PC-3 (cell line): ENCODE data around the gene UBXN4. TPM values are rescaled to one million over a fixed set of nuclear protein-coding genes. Genes with fewer than 3 reads are reported as not detected.
A peak's percentile ranks its signal among the peaks of the same experiment; 100 is the strongest.

Experiments used
- ATAC-seq: fragments of 200-7000 bp; cut with Tn5 transposase; 2 replicates; pipeline ENCODE4 v1.9.1; 2020; ENCODE audit warnings: mild to moderate bottlenecking, moderate library complexity
- BruUV-seq: library from RNA; stranded (reverse); fragments of 400-500 nt; replicated peaks from 2 replicates; lab custom pipeline; 2021; lab: Mats Ljungman, UMichigan
- CTCF ChIA-PET: fragments of 300-600 bp; sonication (Branson Sonifier 250); formaldehyde crosslinking; loops from one replicate; lab custom pipeline; 2022; ENCODE audit warnings: antibody characterized with exemption; lab: Charles Lee
- POLR2A ChIA-PET: fragments of 300-600 bp; sonication (Branson Sonifier 250); formaldehyde crosslinking; loops from one replicate; lab custom pipeline; 2022; ENCODE audit warnings: antibody characterized with exemption; ENCODE audit not compliant: unreplicated experiment; lab: Charles Lee
- DNase-seq: peaks from one replicate; pipeline ENCODE4 v3.0.0-alpha.2; 2015
- H2AFZ ChIP-seq: fragments of 300-600 bp; sonication (generic); 2 replicates; pipeline ENCODE4 v1.6.0; 2016; ENCODE audit warnings: antibody characterized with exemption, low read length
- H3F3A ChIP-seq: fragments of 300-600 bp; sonication (generic); one replicate; pipeline ENCODE4 v1.6.0; 2017; ENCODE audit warnings: antibody characterized with exemption, low read length, control low read depth, mild to moderate bottlenecking; ENCODE audit not compliant: unreplicated experiment
- H3K27ac ChIP-seq: fragments of 300-600 bp; sonication (generic); 2 replicates; pipeline ENCODE4 v1.5.1; 2016; ENCODE audit warnings: mild to moderate bottlenecking, low read length
- H3K27me3 ChIP-seq: fragments of 300-600 bp; sonication (generic); 2 replicates; pipeline ENCODE4 v1.6.1; 2016; ENCODE audit warnings: low read length, mixed read lengths
- H3K36me3 ChIP-seq: fragments of 300-600 bp; sonication (generic); 2 replicates; pipeline ENCODE4 v1.6.1; 2016; ENCODE audit warnings: low read depth, mixed run types, low read length, mixed read lengths
- H3K4me1 ChIP-seq: fragments of 300-600 bp; sonication (generic); 2 replicates; pipeline ENCODE4 v1.5.1; 2016; ENCODE audit warnings: low read length; ENCODE audit not compliant: insufficient read depth
- H3K4me2 ChIP-seq: fragments of 300-600 bp; sonication (generic); 2 replicates; pipeline ENCODE4 v1.6.0; 2016; ENCODE audit warnings: low read length
- H3K4me3 ChIP-seq: fragments of 300-600 bp; sonication (generic); 2 replicates; pipeline ENCODE4 v1.5.1; 2016; ENCODE audit warnings: mild to moderate bottlenecking, low read length, mixed read lengths
- H3K79me2 ChIP-seq: fragments of 300-600 bp; sonication (generic); 2 replicates; pipeline ENCODE4 v1.6.1; 2017; ENCODE audit warnings: low read length, mixed read lengths
- H3K9ac ChIP-seq: fragments of 300-600 bp; sonication (generic); 2 replicates; pipeline ENCODE4 v1.6.0; 2016; ENCODE audit warnings: mild to moderate bottlenecking, low read length
- H3K9me2 ChIP-seq: fragments of 300-600 bp; sonication (generic); replicated peaks from 2 replicates; pipeline ENCODE4 v1.6.1; 2016; ENCODE audit warnings: mixed run types, low read length, mixed read lengths
- H3K9me3 ChIP-seq: fragments of 300-600 bp; sonication (generic); 2 replicates; pipeline ENCODE4 v1.6.1; 2016; ENCODE audit warnings: low read length, mixed read lengths
- H4K20me1 ChIP-seq: fragments of 300-600 bp; sonication (generic); 2 replicates; pipeline ENCODE4 v1.6.1; 2016; ENCODE audit warnings: low read length, mixed read lengths
- EZH2 ChIP-seq: fragments of 300-600 bp; sonication (generic); IDR thresholded peaks from one replicate; pipeline ENCODE4 v1.6.1; 2017; ENCODE audit warnings: antibody characterized with exemption, mild to moderate bottlenecking, low read length; ENCODE audit not compliant: unreplicated experiment
- EZH2phosphoT487 ChIP-seq: fragments of 300-600 bp; sonication (generic); IDR thresholded peaks from 2 replicates; pipeline ENCODE4 v1.6.1; 2018; ENCODE audit warnings: mild to moderate bottlenecking, antibody characterized with exemption, low read length, borderline replicate concordance
- intact Hi-C: fragments of 100-400 bp; cut with micrococcal nuclease; formaldehyde crosslinking; loops from 2 replicates; pipeline ENCODE4 v1.9.0; 2023
- total RNA-seq: library from RNA; depleted of rRNA; stranded (reverse); fragments of >200 nt; gene quantifications from 2 replicates; pipeline ENCODE4 v1.2.3, GENCODE V29; 2014
- TF ChIP-seq, protein P1 (sequence below): fragments of 300-600 bp; sonication (generic); conservative IDR thresholded peaks from 2 replicates; pipeline ENCODE4 v1.5.1; 2017; ENCODE audit warnings: antibody characterized with exemption, low read depth, mild to moderate bottlenecking, low read length

UBXN4 gene
- total RNA-seq, 1 experiment from 2014 or later, result 38.3 TPM

DNA sequence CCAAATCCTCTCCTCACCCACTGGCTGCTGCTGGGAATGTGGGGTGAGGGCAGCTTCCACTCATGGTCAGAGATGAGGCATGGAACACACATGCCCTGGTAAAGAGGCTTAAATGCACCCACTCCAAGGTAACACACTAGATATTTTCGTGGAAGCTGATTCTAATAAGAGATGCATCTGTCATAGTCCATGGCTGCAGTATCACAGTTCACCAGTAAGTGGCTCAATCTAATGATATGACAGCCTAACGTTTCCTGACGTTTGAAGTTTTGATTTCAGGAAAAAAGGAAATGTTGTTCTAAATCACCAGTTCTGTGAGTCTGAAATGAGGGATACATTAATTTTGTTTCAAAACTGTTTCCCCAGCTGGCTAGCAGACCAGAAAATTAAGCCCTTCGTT lies 57.1 kb downstream of the UBXN4 start:
- no peaks in the 10 kb centered on the region for H3F3A ChIP-seq
- no peak for ATAC-seq
- no peaks in the 10 kb centered on the region for H3K4me1 ChIP-seq
- no peaks in the 10 kb centered on the region for H3K9me2 ChIP-seq
- no peak overlapping the region for H3K9ac ChIP-seq
- H3K36me3 ChIP-seq, result no peaks in the 10 kb centered on the region
- no peaks in the 10 kb centered on the region for H3K9me3 ChIP-seq
- no peaks in the 10 kb centered on the region for H3K27me3 ChIP-seq
- no peak overlapping the region for H3K4me2 ChIP-seq
- H3K79me2 ChIP-seq, result no peaks in the 10 kb centered on the region
- H3K4me3 ChIP-seq, result no peak overlapping the region
- intact Hi-C loops, result no loop called here
- ChIA-PET CTCF (interaction anchor here (0.5 kb wide), 1 partner anchor 570 kb away, joined by 7 read pairs; no protein-coding TSS in a partner anchor), POLR2A (no interaction called here)
- no TSS peak for BruUV-seq
- no peaks in the 10 kb centered on the region for H4K20me1 ChIP-seq
- H3K27ac ChIP-seq, result no peak overlapping the region
- DNase-seq, result peak; percentile 34
- H2AFZ ChIP-seq, result no peak overlapping the region
- TF ChIP-seq, protein P1, sequence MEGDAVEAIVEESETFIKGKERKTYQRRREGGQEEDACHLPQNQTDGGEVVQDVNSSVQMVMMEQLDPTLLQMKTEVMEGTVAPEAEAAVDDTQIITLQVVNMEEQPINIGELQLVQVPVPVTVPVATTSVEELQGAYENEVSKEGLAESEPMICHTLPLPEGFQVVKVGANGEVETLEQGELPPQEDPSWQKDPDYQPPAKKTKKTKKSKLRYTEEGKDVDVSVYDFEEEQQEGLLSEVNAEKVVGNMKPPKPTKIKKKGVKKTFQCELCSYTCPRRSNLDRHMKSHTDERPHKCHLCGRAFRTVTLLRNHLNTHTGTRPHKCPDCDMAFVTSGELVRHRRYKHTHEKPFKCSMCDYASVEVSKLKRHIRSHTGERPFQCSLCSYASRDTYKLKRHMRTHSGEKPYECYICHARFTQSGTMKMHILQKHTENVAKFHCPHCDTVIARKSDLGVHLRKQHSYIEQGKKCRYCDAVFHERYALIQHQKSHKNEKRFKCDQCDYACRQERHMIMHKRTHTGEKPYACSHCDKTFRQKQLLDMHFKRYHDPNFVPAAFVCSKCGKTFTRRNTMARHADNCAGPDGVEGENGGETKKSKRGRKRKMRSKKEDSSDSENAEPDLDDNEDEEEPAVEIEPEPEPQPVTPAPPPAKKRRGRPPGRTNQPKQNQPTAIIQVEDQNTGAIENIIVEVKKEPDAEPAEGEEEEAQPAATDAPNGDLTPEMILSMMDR, result peak; percentile 43; the same call in 1 of the 2 replicates
- TF ChIP-seq EZH2phosphoT487 (no peak), EZH2 (no peak)

DNA sequence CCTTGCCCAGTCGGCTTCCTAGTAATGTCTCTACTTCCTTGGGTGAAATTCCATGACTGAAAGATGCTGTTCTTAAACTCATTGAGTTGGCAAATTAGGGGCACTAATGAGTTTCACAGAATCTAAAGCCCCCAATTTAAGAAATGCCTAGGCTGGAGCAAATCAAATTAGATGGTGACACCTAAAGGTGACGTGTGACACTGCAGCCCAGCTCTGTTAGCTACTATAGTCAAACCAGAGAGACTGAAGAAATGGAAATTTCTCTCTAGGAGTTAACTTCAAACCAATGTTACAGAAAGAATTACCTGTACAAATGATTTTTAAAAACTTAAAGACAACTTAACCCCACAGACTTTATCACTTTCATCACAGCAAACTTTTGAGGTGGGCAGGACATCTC lies 58.1 kb downstream of the UBXN4 start:
- DNase-seq (no peak), ATAC-seq (no peak)
- no peaks in the 10 kb centered on the region for H3K79me2 ChIP-seq
- H3K9me3 ChIP-seq, result no peaks in the 10 kb centered on the region
- no peak overlapping the region for H3K4me3 ChIP-seq
- intact Hi-C loops, result no loop called here
- H3K4me2 ChIP-seq, result no peak overlapping the region
- H3K27ac ChIP-seq, result no peak overlapping the region
- no peak overlapping the region for H3K9ac ChIP-seq
- no peaks in the 10 kb centered on the region for H3K36me3 ChIP-seq
- BruUV-seq, result no TSS peak
- no peaks in the 10 kb centered on the region for H3K9me2 ChIP-seq
- H3K27me3 ChIP-seq, result no peaks in the 10 kb centered on the region
- H4K20me1 ChIP-seq, result no peaks in the 10 kb centered on the region
- CTCF ChIA-PET, result interaction anchor here (0.5 kb wide), 1 partner anchor 578 kb away, joined by 4 read pairs; no protein-coding TSS in a partner anchor
- POLR2A ChIA-PET, result no interaction called here
- H3K4me1 ChIP-seq, result no peaks in the 10 kb centered on the region
- no peak overlapping the region for H2AFZ ChIP-seq
- TF ChIP-seq EZH2, result no peak
- TF ChIP-seq EZH2phosphoT487, result no peak
- TF ChIP-seq, protein P1, result peak; percentile 29; the same call in 1 of the 2 replicates
- H3F3A ChIP-seq, result no peaks in the 10 kb centered on the region

DNA sequence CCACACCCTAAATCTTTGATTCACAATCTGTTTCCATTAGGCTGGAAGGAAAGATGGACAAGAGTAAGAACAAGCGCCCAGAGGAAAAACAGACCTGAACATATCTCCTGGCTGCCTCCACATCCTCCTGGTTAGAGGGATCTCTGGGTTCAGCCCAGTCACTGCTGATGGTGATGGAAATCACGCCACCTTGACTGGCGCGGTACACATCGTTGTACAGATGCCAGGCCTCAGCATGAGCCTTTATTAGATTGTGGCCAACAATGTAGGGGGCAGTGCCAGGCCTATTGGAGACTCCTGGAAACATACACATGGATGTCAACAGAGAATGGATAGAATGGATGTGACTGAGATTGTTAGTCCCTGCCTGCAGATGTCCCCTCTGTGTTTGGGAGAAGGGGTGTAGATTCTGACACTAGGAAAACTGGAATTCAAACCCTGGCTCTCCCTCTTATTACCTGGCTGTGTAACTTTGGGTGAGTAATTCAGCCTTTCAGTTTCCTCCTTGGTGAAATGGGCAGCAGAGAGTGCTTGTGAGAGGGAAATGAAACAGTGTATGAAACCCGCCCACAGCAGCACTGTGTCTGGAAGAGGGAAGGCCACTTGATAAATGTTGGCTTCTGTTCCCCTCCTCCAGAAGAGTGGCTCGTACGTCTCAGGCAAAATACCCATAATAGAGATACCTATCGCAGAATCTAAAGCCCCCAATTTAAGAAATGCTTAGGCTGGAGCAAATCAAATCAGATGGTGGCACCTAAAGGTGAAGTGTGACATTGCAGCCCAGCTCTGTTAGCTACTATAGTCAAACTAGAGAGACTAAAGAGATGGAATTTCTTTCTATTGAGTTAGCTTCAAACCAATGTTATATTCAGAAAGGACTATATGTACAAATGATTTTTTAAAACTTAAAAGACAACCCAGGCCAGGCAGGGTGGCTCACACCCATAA lies 59.1 kb downstream of the UBXN4 start:
- H3K79me2 ChIP-seq, result no peaks in the 10 kb centered on the region
- H3K27ac ChIP-seq, result no peak overlapping the region
- no peak overlapping the region for H2AFZ ChIP-seq
- no peak overlapping the region for H3K4me3 ChIP-seq
- POLR2A ChIA-PET, result no interaction called here
- TF ChIP-seq EZH2 (no peak), EZH2phosphoT487 (no peak)
- TF ChIP-seq, protein P1, result no peak
- no peaks in the 10 kb centered on the region for H4K20me1 ChIP-seq
- BruUV-seq, result no TSS peak
- ATAC-seq (no peak), DNase-seq (no peak)
- intact Hi-C loops, result no loop called here
- CTCF ChIA-PET, result no interaction called here
- H3K9ac ChIP-seq, result no peak overlapping the region
- H3K27me3 ChIP-seq, result no peaks in the 10 kb centered on the region
- H3K4me2 ChIP-seq, result no peak overlapping the region
- H3K9me3 ChIP-seq, result no peaks in the 10 kb centered on the region
- H3K9me2 ChIP-seq, result no peaks in the 10 kb centered on the region
- H3K36me3 ChIP-seq, result no peaks in the 10 kb centered on the region
- H3K4me1 ChIP-seq, result no peaks in the 10 kb centered on the region
- H3F3A ChIP-seq, result no peaks in the 10 kb centered on the region
